HCT116 (cell line): ENCODE data around the gene MED15. TPM values are rescaled to one million over a fixed set of nuclear protein-coding genes. Genes with fewer than 3 reads are reported as not detected.

Experiments used
- ATAC-seq: fragments of 200-7000 bp; cut with Tn5 transposase; 2 replicates; pipeline ENCODE4 v1.9.1; 2020; ENCODE audit warnings: mild to moderate bottlenecking, moderate library complexity
- BruUV-seq: library from RNA; stranded (reverse); fragments of 400-500 nt; replicated peaks from 2 replicates; lab custom pipeline; 2021; lab: Mats Ljungman, UMichigan
- CTCF ChIA-PET: fragments of 300-600 bp; sonication (Branson Sonifier 250); formaldehyde crosslinking; loops from one replicate; lab custom pipeline; 2021; ENCODE audit warnings: antibody characterized with exemption; lab: Charles Lee
- POLR2A ChIA-PET: fragments of 300-600, 350-600 bp; sonication (Branson Sonifier 250); formaldehyde crosslinking; loops from one replicate; lab custom pipeline; 2021; ENCODE audit warnings: antibody characterized with exemption; lab: Charles Lee
- RAD21 ChIA-PET, 2 experiments: fragments of 300-600 bp; sonication (Branson Sonifier 250); formaldehyde crosslinking; loops; one replicate each; lab custom pipeline; 2023; ENCODE audit warnings: low total read pairs in 2 of 2; ENCODE audit not compliant: uncharacterized antibody in 2 of 2, unreplicated experiment in 2 of 2, low non-redundant PET in 1 of 2; lab: Charles Lee
- DNase-seq: peaks from one replicate; pipeline ENCODE4 v3.0.0-alpha.2; 2010; ENCODE audit warnings: low read depth, low spot score
- H2AFZ ChIP-seq: fragments of 200-600 bp; shearing (Covaris generic), sonication (generic); 2 replicates; pipeline ENCODE4 v1.6.1; 2017; ENCODE audit warnings: low read depth, mixed run types, mixed read lengths, antibody characterized with exemption, low read length; ENCODE audit not compliant: poor library complexity, severe bottlenecking
- H3K27ac ChIP-seq: 2 replicates; pipeline ENCODE4 v1.5.1; 2012; ENCODE audit warnings: low read depth, low read length
- H3K27me3 ChIP-seq: fragments of 200-600 bp; sonication (generic); 2 replicates; pipeline ENCODE4 v1.6.1; 2016; ENCODE audit warnings: mixed run types, low read length, mixed read lengths; ENCODE audit not compliant: insufficient read depth
- H3K36me3 ChIP-seq, 2 experiments: fragments of 200-500 bp in 1 of 2; fragments of 200-600 bp in 1 of 2; sonication (Bioruptor generic) in 1 of 2; sonication (generic) in 1 of 2; 2 replicates each; pipeline versions ENCODE4 v1.5.1 to v1.6.1; 2014 to 2016; ENCODE audit warnings: low read length in 2 of 2, inconsistent platforms in 1 of 2, mixed read lengths in 1 of 2, mixed run types in 1 of 2; ENCODE audit not compliant: insufficient read depth in 2 of 2, control insufficient read depth in 1 of 2
- H3K4me1 ChIP-seq, 2 experiments: fragments of 200-600 bp in 1 of 2; sonication (generic) in 1 of 2; 2 replicates each; pipeline versions ENCODE4 v1.5.1 to v1.6.1; 2012 to 2017; ENCODE audit warnings: low read length in 2 of 2, inconsistent platforms in 1 of 2, mild to moderate bottlenecking in 1 of 2, mixed read lengths in 1 of 2, mixed run types in 1 of 2, moderate library complexity in 1 of 2; ENCODE audit not compliant: insufficient read depth in 2 of 2, control insufficient read depth in 1 of 2
- H3K4me2 ChIP-seq: fragments of 200-600 bp; sonication (generic); 2 replicates; pipeline ENCODE4 v1.6.1; 2017; ENCODE audit warnings: mixed run types, low read length, mixed read lengths
- H3K4me3 ChIP-seq, 2 experiments: fragments of 200-600 bp in 1 of 2; sonication (generic) in 1 of 2; replicated peaks in 1 of 2; 2 replicates each; pipeline ENCODE4 v1.5.1; 2011 to 2016; ENCODE audit warnings: low read length in 2 of 2, control low read depth in 1 of 2, low read depth in 1 of 2, mild to moderate bottlenecking in 1 of 2, mixed read lengths in 1 of 2, mixed run types in 1 of 2
- H3K79me2 ChIP-seq: fragments of 200-600 bp; sonication (generic); 2 replicates; pipeline ENCODE4 v1.6.1; 2017; ENCODE audit warnings: mild to moderate bottlenecking, mixed run types, low read length, moderate library complexity, mixed read lengths; ENCODE audit not compliant: insufficient read depth
- H3K9ac ChIP-seq: fragments of 200-600 bp; sonication (generic); 2 replicates; pipeline ENCODE4 v1.6.1; 2016; ENCODE audit warnings: low read length, mixed read lengths
- H3K9me2 ChIP-seq: fragments of 200-600 bp; sonication (generic), shearing (Covaris generic); 2 replicates; pipeline ENCODE4 v1.6.1; 2017; ENCODE audit warnings: mixed run types, mild to moderate bottlenecking, moderate library complexity; ENCODE audit not compliant: insufficient read depth
- H3K9me3 ChIP-seq, 2 experiments: fragments of 200-500 bp in 1 of 2; fragments of 200-600 bp in 1 of 2; sonication (Bioruptor generic) in 1 of 2; sonication (generic) in 1 of 2; 2 replicates each; pipeline ENCODE4 v1.6.1; 2014 to 2017; ENCODE audit warnings: low read length in 2 of 2, mixed read lengths in 2 of 2, inconsistent platforms in 1 of 2, low read depth in 1 of 2, mild to moderate bottlenecking in 1 of 2, mixed run types in 1 of 2, moderate library complexity in 1 of 2; ENCODE audit not compliant: control insufficient read depth in 1 of 2, insufficient read depth in 1 of 2
- H4K20me1 ChIP-seq: fragments of 200-600 bp; sonication (generic), shearing (Covaris generic); 2 replicates; pipeline ENCODE4 v1.6.1; 2017; ENCODE audit warnings: mixed run types, mild to moderate bottlenecking, moderate library complexity; ENCODE audit not compliant: insufficient read depth
- CBX3 ChIP-seq: IDR thresholded peaks from 2 replicates; pipeline ENCODE4 v1.6.1; 2012; ENCODE audit warnings: low read depth
- CEBPB ChIP-seq: IDR thresholded peaks from 2 replicates; pipeline ENCODE4 v1.6.1; 2012; ENCODE audit warnings: low read depth
- ELF1 ChIP-seq: IDR thresholded peaks from 2 replicates; pipeline ENCODE4 v1.6.1; 2012; ENCODE audit warnings: low read depth, borderline replicate concordance
- EZH2 ChIP-seq: fragments of 200-600 bp; sonication (generic); IDR thresholded peaks from 2 replicates; pipeline ENCODE4 v1.6.1; 2017; ENCODE audit warnings: antibody characterized with exemption, mixed run types
- FOSL1 ChIP-seq: IDR thresholded peaks from 2 replicates; pipeline ENCODE4 v1.6.1; 2012; ENCODE audit warnings: low read depth
- JUND ChIP-seq: IDR thresholded peaks from 2 replicates; pipeline ENCODE4 v1.6.1; 2012
- POLR2A ChIP-seq: IDR thresholded peaks from 2 replicates; pipeline ENCODE4 v1.7.0; 2011; ENCODE audit warnings: borderline replicate concordance; ENCODE audit not compliant: insufficient read depth, insufficient read length; ENCODE audit errors: extremely low read depth
- POLR2AphosphoS5 ChIP-seq: IDR thresholded peaks from 2 replicates; pipeline ENCODE4 v1.6.1; 2011; ENCODE audit warnings: mild to moderate bottlenecking, low read depth, low read length, moderate library complexity
- RAD21 ChIP-seq: IDR thresholded peaks from 2 replicates; pipeline ENCODE4 v1.6.1; 2012; ENCODE audit warnings: low read depth, mild to moderate bottlenecking
- REST ChIP-seq: IDR thresholded peaks from 2 replicates; pipeline ENCODE4 v1.6.1; 2012; ENCODE audit warnings: low read depth
- SIN3A ChIP-seq: IDR thresholded peaks from 2 replicates; pipeline ENCODE4 v1.6.1; 2012; ENCODE audit warnings: low read depth
- SRF ChIP-seq: IDR thresholded peaks from 2 replicates; pipeline ENCODE4 v1.6.1; 2012; ENCODE audit warnings: low read depth
- TCF7L2 ChIP-seq: IDR thresholded peaks from 2 replicates; pipeline ENCODE4 v1.7.0; 2011; ENCODE audit warnings: borderline replicate concordance, inconsistent platforms; ENCODE audit not compliant: insufficient read depth, insufficient read length; ENCODE audit errors: extremely low read depth
- ZNF274 ChIP-seq: fragments of 200-500 bp; sonication (Bioruptor generic); IDR thresholded peaks from 2 replicates; pipeline ENCODE4 v1.6.1; 2014; ENCODE audit warnings: mild to moderate bottlenecking, low read depth, low read length, inconsistent platforms
- intact Hi-C: fragments of 100-400 bp; cut with micrococcal nuclease; formaldehyde crosslinking; loops from 2 replicates; pipeline ENCODE4 v1.10.0; 2022
- total RNA-seq: library from RNA; stranded (reverse); gene quantifications from one replicate; pipeline ENCODE4 v1.2.1, GENCODE V29; 2021; ENCODE audit not compliant: unreplicated experiment
- TF ChIP-seq, protein P1 (sequence below), 3 experiments: fragments of 200-600 bp in 1 of 3; sonication (generic) in 1 of 3; IDR thresholded peaks in 2 of 3; conservative IDR thresholded peaks in 1 of 3; 2 replicates each; pipeline ENCODE4 v1.5.1; 2012 to 2017; ENCODE audit warnings: low read depth in 2 of 3, low read length in 2 of 3, antibody characterized with exemption in 1 of 3, borderline replicate concordance in 1 of 3, control low read depth in 1 of 3, mild to moderate bottlenecking in 1 of 3, mixed read lengths in 1 of 3, mixed run types in 1 of 3, moderate library complexity in 1 of 3; ENCODE audit not compliant: insufficient read depth in 1 of 3

MED15 gene
- total RNA-seq, 1 experiment from 2014 or later = 81.3 TPM

GRCh38 chr22:20553947-20554741 lies 46.7 kb downstream of the MED15 start:
- H3K4me3 ChIP-seq = no peak overlapping the region
- no peak for ATAC-seq
- TF ChIP-seq RAD21 (no peak), SIN3A (no peak), SRF (no peak), TCF7L2 (no peak), POLR2A (no peak), ZNF274 (no peak), CEBPB (no peak), REST (no peak), CBX3 (no peak), FOSL1 (no peak), JUND (no peak), POLR2AphosphoS5 (no peak), ELF1 (no peak), EZH2 (no peak)
- TF ChIP-seq, protein P1, sequence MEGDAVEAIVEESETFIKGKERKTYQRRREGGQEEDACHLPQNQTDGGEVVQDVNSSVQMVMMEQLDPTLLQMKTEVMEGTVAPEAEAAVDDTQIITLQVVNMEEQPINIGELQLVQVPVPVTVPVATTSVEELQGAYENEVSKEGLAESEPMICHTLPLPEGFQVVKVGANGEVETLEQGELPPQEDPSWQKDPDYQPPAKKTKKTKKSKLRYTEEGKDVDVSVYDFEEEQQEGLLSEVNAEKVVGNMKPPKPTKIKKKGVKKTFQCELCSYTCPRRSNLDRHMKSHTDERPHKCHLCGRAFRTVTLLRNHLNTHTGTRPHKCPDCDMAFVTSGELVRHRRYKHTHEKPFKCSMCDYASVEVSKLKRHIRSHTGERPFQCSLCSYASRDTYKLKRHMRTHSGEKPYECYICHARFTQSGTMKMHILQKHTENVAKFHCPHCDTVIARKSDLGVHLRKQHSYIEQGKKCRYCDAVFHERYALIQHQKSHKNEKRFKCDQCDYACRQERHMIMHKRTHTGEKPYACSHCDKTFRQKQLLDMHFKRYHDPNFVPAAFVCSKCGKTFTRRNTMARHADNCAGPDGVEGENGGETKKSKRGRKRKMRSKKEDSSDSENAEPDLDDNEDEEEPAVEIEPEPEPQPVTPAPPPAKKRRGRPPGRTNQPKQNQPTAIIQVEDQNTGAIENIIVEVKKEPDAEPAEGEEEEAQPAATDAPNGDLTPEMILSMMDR (IDR thresholded peaks at IDR 0.05 in 2 of 3, conservative IDR thresholded peaks at IDR 0.05 in 1 of 3; ENCODE audit: borderline replicate concordance in 1 of 3, insufficient read depth in 1 of 3, low read depth in 2 of 3, low read length in 2 of 3) = no peak
- TF ChIP-seq, all 23 proteins: peak for 0
- no peak overlapping the region for H3K27ac ChIP-seq
- H2AFZ ChIP-seq = no peak overlapping the region
- BruUV-seq = no TSS peak
- no peaks in the 10 kb centered on the region for H3K9me2 ChIP-seq
- intact Hi-C loops = no loop called here
- ChIA-PET POLR2A (no interaction called here), RAD21 (no interaction called here), CTCF (interaction anchor here (2.1 kb wide), 1 partner anchor 10 kb away, joined by 10 read pairs; no protein-coding TSS in a partner anchor)
- H3K4me2 ChIP-seq = no peak overlapping the region
- no peaks in the 10 kb centered on the region for H3K27me3 ChIP-seq
- peaks cover 18 to 41% of the 10 kb centered on the region in 2 experiments for H3K36me3 ChIP-seq
- H4K20me1 ChIP-seq = peaks cover 4% of the 10 kb centered on the region
- H3K79me2 ChIP-seq = peaks cover 37% of the 10 kb centered on the region
- H3K9me3 ChIP-seq = no peaks in the 10 kb centered on the region
- H3K9ac ChIP-seq = no peak overlapping the region
- H3K4me1 ChIP-seq = no peaks in the 10 kb centered on the region
- no peak for DNase-seq
